Liver (tissue), 9 donors: ENCODE data around the gene FSIP1. TPM values are rescaled to one million over a fixed set of nuclear protein-coding genes. Genes with fewer than 3 reads are reported as not detected.

Experiments
- DNase-seq: peaks from one replicate; pipeline ENCODE4 v3.0.0-alpha.2; 2017; ENCODE audit warnings: low spot score
- H3K27ac ChIP-seq, 2 donors: one replicate each; pipeline ENCODE4 v1.7.0; 2013; ENCODE audit warnings: inconsistent platforms in 2 of 2, low read length in 2 of 2, control low read depth in 1 of 2, low read depth in 1 of 2, mild to moderate bottlenecking in 1 of 2
- H3K27me3 ChIP-seq, 4 donors: one replicate each; pipeline versions ENCODE4 v1.6.1 to v1.7.0; 2013; ENCODE audit warnings: low read length in 3 of 4, inconsistent platforms in 1 of 4, mild to moderate bottlenecking in 1 of 4, moderate library complexity in 1 of 4; ENCODE audit not compliant: control insufficient read depth in 4 of 4, insufficient read depth in 4 of 4
- H3K36me3 ChIP-seq, 4 donors: one replicate each; pipeline versions ENCODE4 v1.6.1 to v1.7.0; 2013; ENCODE audit warnings: low read length in 3 of 4, mild to moderate bottlenecking in 3 of 4, low read depth in 1 of 4, moderate library complexity in 1 of 4; ENCODE audit not compliant: control insufficient read depth in 4 of 4, insufficient read depth in 3 of 4
- H3K4me1 ChIP-seq, 4 donors: one replicate each; pipeline versions ENCODE4 v1.6.1 to v1.7.0; 2013; ENCODE audit warnings: low read length in 3 of 4, mild to moderate bottlenecking in 3 of 4, moderate library complexity in 1 of 4; ENCODE audit not compliant: control insufficient read depth in 4 of 4, insufficient read depth in 4 of 4
- H3K4me3 ChIP-seq, 3 donors: one replicate each; pipeline versions ENCODE4 v1.6.1 to v1.7.0; 2013; ENCODE audit warnings: low read length in 3 of 3, control low read depth in 1 of 3, low read depth in 1 of 3, mild to moderate bottlenecking in 1 of 3
- H3K9ac ChIP-seq, 2 donors: one replicate each; pipeline ENCODE4 v1.7.0; 2013; ENCODE audit warnings: low read length in 2 of 2, mild to moderate bottlenecking in 2 of 2, moderate library complexity in 2 of 2, control low read depth in 1 of 2, low read depth in 1 of 2
- H3K9me3 ChIP-seq, 4 donors: one replicate each; pipeline versions ENCODE4 v1.6.1 to v1.7.0; 2013; ENCODE audit warnings: low read length in 3 of 4; ENCODE audit not compliant: control insufficient read depth in 4 of 4
- ATF3 ChIP-seq: IDR thresholded peaks from 2 replicates; pipeline ENCODE4 v1.6.1; 2016; ENCODE audit warnings: antibody characterized with exemption
- CTCF ChIP-seq: fragments of 150-350 bp; IDR thresholded peaks from 2 replicates; pipeline ENCODE4 v1.5.1; 2017; ENCODE audit warnings: improper control_type of control experiment, low read depth, low read length; ENCODE audit not compliant: missing input control
- EGR1 ChIP-seq, 2 donors: IDR thresholded peaks; 2 replicates each; pipeline ENCODE4 v1.6.1; 2016 to 2018; ENCODE audit warnings: antibody characterized with exemption in 2 of 2, low read depth in 2 of 2
- FOXA1 ChIP-seq: IDR thresholded peaks from 2 replicates; pipeline ENCODE4 v1.6.1; 2016; ENCODE audit warnings: antibody characterized with exemption
- FOXA2 ChIP-seq: IDR thresholded peaks from 2 replicates; pipeline ENCODE4 v1.6.1; 2016; ENCODE audit warnings: antibody characterized with exemption
- GABPA ChIP-seq, 2 donors: IDR thresholded peaks in 1 of 2; conservative IDR thresholded peaks in 1 of 2; 2 replicates each; pipeline ENCODE4 v1.6.1; 2016; ENCODE audit warnings: antibody characterized with exemption in 2 of 2, mild to moderate bottlenecking in 1 of 2, moderate library complexity in 1 of 2
- HNF4A ChIP-seq, 2 donors: conservative IDR thresholded peaks; 2 replicates each; pipeline ENCODE4 v1.6.1; 2016; ENCODE audit warnings: antibody characterized with exemption in 2 of 2, mild to moderate bottlenecking in 2 of 2
- HNF4G ChIP-seq: IDR thresholded peaks from 2 replicates; pipeline ENCODE4 v1.6.1; 2016; ENCODE audit warnings: antibody characterized with exemption
- JUND ChIP-seq, 2 donors: IDR thresholded peaks; 2 replicates each; pipeline ENCODE4 v1.6.1; 2016; ENCODE audit warnings: antibody characterized with exemption in 2 of 2
- MAX ChIP-seq: IDR thresholded peaks from 2 replicates; pipeline ENCODE4 v1.6.1; 2016; ENCODE audit warnings: antibody characterized with exemption
- NR2F2 ChIP-seq: IDR thresholded peaks from 2 replicates; pipeline ENCODE4 v1.6.1; 2016; ENCODE audit warnings: antibody characterized with exemption
- RAD21 ChIP-seq, 2 donors: IDR thresholded peaks; 2 replicates each; pipeline ENCODE4 v1.6.1; 2016; ENCODE audit warnings: antibody characterized with exemption in 2 of 2, mild to moderate bottlenecking in 2 of 2
- REST ChIP-seq: IDR thresholded peaks from 2 replicates; pipeline ENCODE4 v1.6.1; 2016; ENCODE audit warnings: antibody characterized with exemption, mild to moderate bottlenecking
- RXRA ChIP-seq, 2 donors: IDR thresholded peaks; 2 replicates each; pipeline ENCODE4 v1.6.1; 2017 to 2018; ENCODE audit warnings: antibody characterized with exemption in 2 of 2, mild to moderate bottlenecking in 1 of 2
- SP1 ChIP-seq: IDR thresholded peaks from 2 replicates; pipeline ENCODE4 v1.6.1; 2018; ENCODE audit warnings: antibody characterized with exemption, mild to moderate bottlenecking
- YY1 ChIP-seq: IDR thresholded peaks from 2 replicates; pipeline ENCODE4 v1.6.1; 2016; ENCODE audit warnings: antibody characterized with exemption, mild to moderate bottlenecking
- ZBTB33 ChIP-seq: IDR thresholded peaks from 2 replicates; pipeline ENCODE4 v1.6.1; 2016; ENCODE audit warnings: antibody characterized with exemption
- WGBS: extraction: QIAGEN DNeasy Blood & Tissue Kit; methylation state at CpG from one replicate; pipeline ENCODE4 v1.1.7; 2013; 5-methylcytosine and 5-hydroxymethylcytosine counted together
- polyA plus RNA-seq, 2 donors: library from polyadenylated mRNA; stranded (reverse) in 1 of 2; unstranded in 1 of 2; fragments of 200-250 nt in 1 of 2; fragments of >200 nt in 1 of 2; fragmentation: Nextera tagmentation in 1 of 2; extraction: Ambion mirVana in 1 of 2; gene quantifications; one replicate each; pipeline versions ENCODE4 v1.2.1 to v1.2.3, GENCODE V29; 2013 to 2015
- total RNA-seq, 2 donors: library from RNA; depleted of rRNA; stranded (reverse); fragments of >200 nt; gene quantifications; one replicate each; pipeline ENCODE4 v1.2.3, GENCODE V29; 2014
- donor health status: healthy.
- donor health status: healthy.
- donor health status: healthy.
- donor health status: healthy.
- donor health status: healthy.

FSIP1 gene
- total and polyA plus RNA-seq, 4 donors, result 0.05 to 0.29 (median 0.13) TPM

GRCh38 chr15:39817892-39818291 lies 35.3 kb upstream of the FSIP1 start:
- DNase-seq, result no peak
- Histone ChIP-seq H3K27me3 (no peaks in the 10 kb centered on the region), H3K9me3 (no peaks in the 10 kb centered on the region), H3K9ac (no peak overlapping the region), H3K4me1 (no peaks in the 10 kb centered on the region), H3K27ac (no peak overlapping the region), H3K4me3 (no peak overlapping the region), H3K36me3 (no peaks in the 10 kb centered on the region)
- no peak for TF ChIP-seq MAX
- TF ChIP-seq RXRA (IDR thresholded peaks at IDR 0.05), result no peak
- TF ChIP-seq ZBTB33, result no peak
- no peak for TF ChIP-seq EGR1 (IDR thresholded peaks at IDR 0.05; ENCODE audit: low read depth in 2 of 2)
- TF ChIP-seq HNF4A (conservative IDR thresholded peaks at IDR 0.05), result no peak
- TF ChIP-seq RAD21 (IDR thresholded peaks at IDR 0.05), result no peak
- no peak for TF ChIP-seq FOXA1
- TF ChIP-seq CTCF, result no peak
- TF ChIP-seq HNF4G, result no peak
- TF ChIP-seq FOXA2, result no peak
- no peak for TF ChIP-seq NR2F2
- no peak for TF ChIP-seq YY1
- TF ChIP-seq REST, result no peak
- TF ChIP-seq GABPA (IDR thresholded peaks at IDR 0.05 in 1 of 2, conservative IDR thresholded peaks at IDR 0.05 in 1 of 2), result no peak
- TF ChIP-seq SP1, result no peak
- no peak for TF ChIP-seq JUND (IDR thresholded peaks at IDR 0.05)

- Histone ChIP-seq H3K27me3 (no peaks in the 10 kb centered on the region), H3K4me1 (no peaks in the 10 kb centered on the region), H3K9ac (no peak overlapping the region), H3K27ac (no peak overlapping the region), H3K36me3 (no peaks in the 10 kb centered on the region), H3K9me3 (no peaks in the 10 kb centered on the region), H3K4me3 (no peak overlapping the region)
- WGBS, result 97% methylated on average over 1 of the region's 1 CpG
- no peak for DNase-seq
- TF ChIP-seq JUND (IDR thresholded peaks at IDR 0.05) (no peak), YY1 (no peak), RXRA (IDR thresholded peaks at IDR 0.05) (no peak), RAD21 (IDR thresholded peaks at IDR 0.05) (no peak), GABPA (IDR thresholded peaks at IDR 0.05 in 1 of 2, conservative IDR thresholded peaks at IDR 0.05 in 1 of 2) (no peak), NR2F2 (no peak), ATF3 (no peak), EGR1 (IDR thresholded peaks at IDR 0.05; ENCODE audit: low read depth in 2 of 2) (no peak), CTCF (no peak), HNF4A (conservative IDR thresholded peaks at IDR 0.05) (no peak), SP1 (no peak), ZBTB33 (no peak), FOXA2 (no peak), FOXA1 (no peak)
These were observed 31.8 kb upstream of the FSIP1 start for GRCh38 chr15:39814489-39814888.
